Activated naive CD8-positive, alpha-beta T cell treated with anti-CD3 and anti-CD28 coated beads for 36 hours (primary cell): ENCODE data around the gene MED16. TPM values are rescaled to one million over a fixed set of nuclear protein-coding genes. Genes with fewer than 3 reads are reported as not detected.
"Not testable (repeated sequence)": the region's sequence is repeated elsewhere in the genome, so short reads cannot be mapped to it uniquely, and the experiment has no call there.

ENCODE experiments used
- DNase-seq: peaks from one replicate; pipeline ENCODE4 v3.0.0; 2021
- H3K27ac Mint-ChIP-seq: one replicate; pipeline ENCODE4 v1.8.0; 2022; ENCODE audit warnings: mild to moderate bottlenecking, moderate library complexity, mixed read lengths
- H3K27me3 Mint-ChIP-seq: one replicate; pipeline ENCODE4 v1.8.0; 2022; ENCODE audit warnings: mild to moderate bottlenecking, mixed read lengths
- H3K36me3 Mint-ChIP-seq: one replicate; pipeline ENCODE4 v1.8.0; 2021; ENCODE audit warnings: mild to moderate bottlenecking, mixed read lengths
- H3K4me1 Mint-ChIP-seq: one replicate; pipeline ENCODE4 v1.8.0; 2021; ENCODE audit warnings: mixed read lengths
- H3K4me3 Mint-ChIP-seq: one replicate; pipeline ENCODE4 v1.8.0; 2022; ENCODE audit warnings: mild to moderate bottlenecking, moderate library complexity, mixed read lengths
- H3K9me3 Mint-ChIP-seq: one replicate; pipeline ENCODE4 v1.8.0; 2022; ENCODE audit warnings: mixed read lengths
- total RNA-seq, 2 experiments: library from RNA; stranded (reverse); gene quantifications; one replicate each; pipeline ENCODE4 v1.2.3, GENCODE V29; 2021

The MED16 gene
- total RNA-seq, 2 experiments from 2014 or later: 39.8 to 40.3 TPM

DNA sequence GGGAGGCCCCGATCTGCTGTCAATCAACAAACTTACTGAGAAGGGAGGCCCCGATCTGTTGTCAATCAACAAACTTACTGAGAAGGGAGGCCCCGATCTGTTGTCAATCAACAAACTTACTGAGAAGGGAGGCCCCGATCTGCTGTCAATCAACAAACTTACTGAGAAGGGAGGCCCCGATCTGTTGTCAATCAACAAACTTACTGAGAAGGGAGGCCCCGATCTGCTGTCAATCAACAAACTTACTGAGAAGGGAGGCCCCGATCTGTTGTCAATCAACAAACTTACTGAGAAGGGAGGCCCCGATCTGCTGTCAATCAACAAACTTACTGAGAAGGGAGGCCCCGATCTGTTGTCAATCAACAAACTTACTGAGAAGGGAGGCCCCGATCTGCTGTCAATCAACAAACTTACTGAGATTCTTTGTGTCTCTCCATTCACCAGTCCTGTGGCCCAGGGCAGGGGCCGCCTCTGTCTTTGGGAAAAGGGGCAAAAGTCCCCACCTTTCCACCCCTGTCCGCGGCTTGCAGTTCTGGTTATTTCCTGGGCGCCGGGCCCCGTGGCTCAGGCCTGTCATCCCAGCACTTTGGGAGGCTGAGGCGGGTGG is 39.3 kb downstream of the MED16 start:
- not testable (repeated sequence) for H3K4me3 Mint-ChIP-seq, H3K4me1 Mint-ChIP-seq, H3K27ac Mint-ChIP-seq, DNase-seq, H3K36me3 Mint-ChIP-seq, H3K9me3 Mint-ChIP-seq
- H3K27me3 Mint-ChIP-seq: peaks cover 44% of the 10 kb centered on the region

DNA sequence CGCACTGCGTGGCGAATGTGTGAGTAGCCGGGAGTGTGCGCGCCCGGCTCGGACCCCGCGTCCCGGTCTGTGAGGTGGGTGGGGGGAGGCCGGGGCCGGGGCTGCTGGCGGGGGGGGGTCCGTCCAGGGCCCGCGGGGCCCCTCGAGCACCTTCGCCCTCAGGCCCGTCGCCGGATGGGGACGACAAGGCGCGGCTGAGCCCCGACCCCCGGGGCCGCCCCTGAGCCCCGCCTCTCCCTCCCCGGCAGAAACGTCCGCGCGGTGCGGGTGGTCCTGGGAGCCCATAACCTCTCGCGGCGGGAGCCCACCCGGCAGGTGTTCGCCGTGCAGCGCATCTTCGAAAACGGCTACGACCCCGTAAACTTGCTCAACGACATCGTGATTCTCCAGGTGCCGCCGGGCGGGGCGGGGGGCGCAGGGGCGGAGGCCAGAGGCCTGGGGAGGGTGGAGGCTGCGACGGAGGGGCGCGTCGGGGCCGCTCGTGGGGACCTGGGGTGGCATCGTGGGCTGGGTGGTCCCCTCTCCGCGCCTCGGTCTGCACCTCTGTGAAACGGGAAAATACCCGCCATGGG is 39.9 kb downstream of the MED16 start:
- Mint-ChIP-seq H3K4me1 (no peaks in the 10 kb centered on the region), H3K27me3 (peaks cover 44% of the 10 kb centered on the region), H3K4me3 (no peak overlapping the region), H3K9me3 (no peaks in the 10 kb centered on the region), H3K27ac (no peak overlapping the region), H3K36me3 (no peaks in the 10 kb centered on the region)
- no peak for DNase-seq

DNA sequence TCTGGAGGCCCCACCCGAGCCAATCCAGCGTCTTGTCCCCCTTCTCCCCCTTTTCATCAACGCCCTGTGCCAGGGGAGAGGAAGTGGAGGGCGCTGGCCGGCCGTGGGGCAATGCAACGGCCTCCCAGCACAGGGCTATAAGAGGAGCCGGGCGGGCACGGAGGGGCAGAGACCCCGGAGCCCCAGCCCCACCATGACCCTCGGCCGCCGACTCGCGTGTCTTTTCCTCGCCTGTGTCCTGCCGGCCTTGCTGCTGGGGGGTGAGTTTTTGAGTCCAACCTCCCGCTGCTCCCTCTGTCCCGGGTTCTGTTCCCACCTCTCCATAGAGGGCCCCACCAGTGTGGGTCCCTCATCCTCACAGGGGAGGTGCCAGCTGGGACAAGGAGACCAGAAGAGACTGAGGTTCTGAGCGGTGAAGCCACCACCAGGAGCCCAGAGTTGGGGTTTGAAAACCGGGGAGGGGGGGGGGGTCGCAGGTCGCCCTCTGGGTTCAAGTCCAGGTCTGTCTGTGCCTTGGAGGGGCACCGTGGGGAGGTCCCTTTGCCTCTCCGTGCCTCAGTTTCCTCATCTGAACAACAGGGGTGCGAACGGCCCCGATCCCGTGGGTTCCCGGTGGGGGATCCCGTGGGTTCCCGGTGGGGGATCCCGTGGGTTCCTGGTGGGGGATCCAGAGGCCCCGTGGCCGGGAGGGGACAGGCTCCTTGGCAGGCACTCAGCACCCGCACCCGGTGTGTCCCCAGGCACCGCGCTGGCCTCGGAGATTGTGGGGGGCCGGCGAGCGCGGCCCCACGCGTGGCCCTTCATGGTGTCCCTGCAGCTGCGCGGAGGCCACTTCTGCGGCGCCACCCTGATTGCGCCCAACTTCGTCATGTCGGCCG is 40.6 kb downstream of the MED16 start, which contains the start of gene ELANE:
TSS of gene ELANE (plus strand) at position 168 of the 878 bp plus-strand sequence. CDS start at position 194, 26 bp downstream.
- Mint-ChIP-seq H3K27me3 (peaks cover 46% of the 10 kb centered on the region), H3K36me3 (no peaks in the 10 kb centered on the region), H3K4me3 (no peak within 1 kb of the TSS), H3K9me3 (no peaks in the 10 kb centered on the region), H3K4me1 (no peaks in the 10 kb centered on the region), H3K27ac (no peak within 1 kb of the TSS)
- no peak for DNase-seq

DNA sequence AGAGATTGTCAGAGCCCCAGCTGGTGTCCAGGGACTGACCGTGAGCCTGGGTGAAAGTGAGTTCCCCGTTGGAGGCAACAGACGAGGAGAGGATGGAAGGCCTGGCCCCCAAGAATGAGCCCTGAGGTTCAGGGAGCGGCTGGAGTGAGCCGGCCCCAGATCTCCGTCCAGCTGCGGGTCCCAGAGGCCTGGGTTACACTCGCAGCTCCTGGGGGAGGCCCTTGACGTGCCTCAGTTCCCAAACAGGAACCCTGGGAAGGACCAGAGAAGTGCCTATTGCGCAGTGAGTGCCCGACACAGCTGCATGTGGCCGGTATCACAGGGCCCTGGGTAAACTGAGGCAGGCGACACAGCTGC is 42.0 kb downstream of the MED16 start:
- DNase-seq: no peak
- H3K9me3 Mint-ChIP-seq: no peaks in the 10 kb centered on the region
- no peak overlapping the region for H3K27ac Mint-ChIP-seq
- no peaks in the 10 kb centered on the region for H3K4me1 Mint-ChIP-seq
- H3K36me3 Mint-ChIP-seq: no peaks in the 10 kb centered on the region
- peaks cover 57% of the 10 kb centered on the region for H3K27me3 Mint-ChIP-seq
- H3K4me3 Mint-ChIP-seq: no peak overlapping the region

DNA sequence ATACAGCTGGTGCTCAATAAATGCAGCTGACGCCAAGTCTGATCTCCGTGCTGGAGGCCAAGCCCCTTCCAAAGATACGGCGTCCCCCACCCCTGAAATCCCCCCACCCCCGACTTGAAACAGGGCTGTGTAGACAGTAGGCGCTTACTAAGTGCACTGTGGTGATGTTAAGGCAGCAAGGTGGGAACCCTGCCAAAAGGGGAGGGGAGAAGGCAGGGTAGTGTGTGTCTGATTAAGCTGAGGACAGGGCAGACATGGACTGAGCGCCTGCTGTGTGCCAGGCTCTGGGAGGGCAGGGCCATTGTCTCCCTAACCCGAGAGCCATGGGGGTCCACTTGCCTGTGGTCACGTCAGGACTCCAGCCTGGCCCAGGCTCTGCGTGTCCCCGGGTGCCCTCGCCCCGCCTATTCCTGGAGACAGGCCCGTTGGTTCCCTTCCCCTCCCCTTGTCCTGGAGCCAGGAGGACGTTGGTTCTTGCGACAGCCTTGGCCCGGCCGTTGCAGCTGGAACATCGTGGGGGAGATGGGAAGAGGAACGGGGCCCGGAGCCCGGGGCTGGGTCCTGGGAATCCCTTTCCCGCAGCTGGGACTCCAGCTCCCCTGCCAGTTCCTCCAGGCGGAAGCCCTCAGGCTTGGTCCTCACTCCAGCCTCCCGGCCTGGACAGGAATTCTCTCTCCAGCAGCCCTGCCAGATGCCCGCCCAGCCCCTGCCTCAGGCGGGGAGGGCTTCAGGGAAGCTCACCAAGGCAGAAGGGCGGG is 42.6 kb downstream of the MED16 start:
- no peak overlapping the region for H3K27ac Mint-ChIP-seq
- peaks cover 62% of the 10 kb centered on the region for H3K27me3 Mint-ChIP-seq
- no peaks in the 10 kb centered on the region for H3K9me3 Mint-ChIP-seq
- H3K4me1 Mint-ChIP-seq: no peaks in the 10 kb centered on the region
- no peak for DNase-seq
- H3K4me3 Mint-ChIP-seq: no peak overlapping the region
- no peaks in the 10 kb centered on the region for H3K36me3 Mint-ChIP-seq

DNA sequence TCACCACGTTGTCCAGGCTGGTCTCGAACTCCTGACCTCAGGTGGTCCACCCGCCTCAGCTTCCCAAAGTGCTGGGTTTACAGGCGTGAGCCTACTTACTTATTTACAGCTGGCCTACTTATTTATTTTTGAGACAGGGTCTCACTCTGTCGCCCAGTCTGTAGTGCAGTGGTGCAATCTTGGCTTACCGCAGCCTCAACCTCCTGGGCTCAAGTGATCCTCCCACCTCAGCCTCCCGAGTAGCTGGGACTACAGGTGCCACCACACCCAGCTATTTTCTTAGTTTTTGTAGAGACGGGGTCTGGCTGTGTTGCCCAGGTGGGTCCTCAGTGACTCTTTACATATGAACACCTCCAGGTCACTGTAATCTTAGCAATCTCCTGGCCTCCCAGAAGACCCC is 43.8 kb downstream of the MED16 start:
- peaks cover 74% of the 10 kb centered on the region for H3K27me3 Mint-ChIP-seq
- not testable (repeated sequence) for H3K27ac Mint-ChIP-seq, H3K36me3 Mint-ChIP-seq, DNase-seq, H3K9me3 Mint-ChIP-seq, H3K4me1 Mint-ChIP-seq, H3K4me3 Mint-ChIP-seq

DNA sequence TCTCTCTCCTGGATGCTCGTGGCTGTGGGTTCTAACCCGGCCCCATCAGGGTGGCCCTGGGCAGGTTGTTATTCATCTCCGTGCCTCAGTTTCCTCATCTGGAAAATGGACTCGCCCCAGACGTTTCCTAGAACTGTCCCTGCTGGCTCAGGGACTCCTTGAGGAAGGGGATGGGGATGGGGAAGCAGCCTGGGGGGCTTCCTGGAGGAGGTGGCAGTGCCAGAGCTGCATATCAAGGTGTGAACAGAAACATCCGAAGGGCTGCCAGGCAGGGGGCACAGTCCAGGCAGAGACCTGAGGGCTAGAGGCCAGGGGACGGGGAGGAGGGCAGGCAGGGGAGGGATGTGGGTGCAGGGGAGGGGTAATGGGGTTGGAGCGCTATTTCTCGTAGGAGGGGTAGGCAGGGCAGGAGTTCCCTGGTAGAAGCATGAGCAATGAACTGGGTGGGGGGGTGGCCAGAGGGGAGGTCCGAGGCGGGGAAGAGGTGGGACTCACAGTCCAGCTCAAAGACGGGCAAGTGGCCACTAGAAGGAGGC is 44.5 kb downstream of the MED16 start:
- Mint-ChIP-seq H3K36me3 (no peaks in the 10 kb centered on the region), H3K9me3 (no peaks in the 10 kb centered on the region), H3K27me3 (peaks cover 74% of the 10 kb centered on the region), H3K4me1 (peaks cover 3% of the 10 kb centered on the region), H3K27ac (no peak overlapping the region), H3K4me3 (no peak overlapping the region)
- no peak for DNase-seq

DNA sequence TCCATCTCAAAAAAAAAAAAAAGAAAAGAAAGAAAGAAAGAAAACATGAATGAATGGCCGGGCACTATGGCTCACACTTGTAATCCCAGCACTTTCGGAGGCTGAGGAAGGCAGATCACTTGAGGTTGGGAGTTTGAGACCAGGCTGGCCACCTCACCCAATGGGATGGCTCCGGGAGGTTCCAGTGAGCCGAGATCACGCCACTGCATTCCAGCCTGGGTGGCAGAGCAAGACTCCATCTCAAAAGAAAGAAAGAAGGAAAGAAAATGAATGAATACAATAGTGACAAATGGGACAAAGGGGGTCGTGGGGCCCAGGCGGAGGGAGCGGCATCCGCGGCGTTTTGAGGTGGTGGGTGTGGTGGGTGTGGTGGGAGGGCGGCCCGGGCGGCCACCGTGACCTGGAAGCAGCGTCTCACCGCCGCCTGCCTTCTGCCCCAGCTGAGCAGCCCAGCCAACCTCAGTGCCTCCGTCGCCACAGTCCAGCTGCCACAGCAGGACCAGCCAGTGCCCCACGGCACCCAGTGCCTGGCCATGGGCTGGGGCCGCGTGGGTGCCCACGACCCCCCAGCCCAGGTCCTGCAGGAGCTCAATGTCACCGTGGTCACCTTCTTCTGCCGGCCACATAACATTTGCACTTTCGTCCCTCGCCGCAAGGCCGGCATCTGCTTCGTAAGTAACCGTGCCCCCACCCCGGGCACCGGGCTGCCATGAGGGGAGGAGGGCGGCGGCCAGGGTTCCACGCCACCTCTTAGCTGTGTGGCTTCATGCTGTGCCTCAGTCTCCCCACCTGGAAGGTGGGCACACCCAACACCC is 47.1 kb downstream of the MED16 start:
- Mint-ChIP-seq H3K36me3 (no peaks in the 10 kb centered on the region), H3K4me1 (peaks cover 3% of the 10 kb centered on the region), H3K27me3 (peaks cover 80% of the 10 kb centered on the region), H3K9me3 (peaks cover 3% of the 10 kb centered on the region), H3K4me3 (no peak overlapping the region), H3K27ac (no peak overlapping the region)
- no peak for DNase-seq

DNA sequence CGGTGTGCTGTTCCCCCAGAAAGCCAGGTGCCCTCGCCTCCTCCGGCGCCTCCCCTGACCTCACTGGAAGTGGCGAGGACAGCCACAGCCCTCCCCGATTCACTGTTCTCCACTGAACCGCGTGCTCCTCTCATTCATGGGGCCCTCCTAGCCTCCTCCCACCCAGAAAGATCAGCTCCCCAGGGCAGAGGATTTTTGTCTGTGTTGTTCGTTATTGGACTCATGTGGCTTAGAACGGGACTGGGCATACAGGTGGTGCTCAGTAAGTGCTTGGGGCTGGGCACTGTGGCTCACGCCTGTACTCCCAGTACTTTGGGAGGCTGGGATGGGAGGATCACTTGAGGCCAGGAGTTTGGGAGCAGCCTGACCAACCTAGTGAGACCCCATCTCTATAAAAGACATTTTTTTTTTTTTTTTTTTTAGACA is 48.4 kb downstream of the MED16 start:
- Mint-ChIP-seq H3K27ac (no peak overlapping the region), H3K4me3 (no peak overlapping the region), H3K9me3 (peaks cover 3% of the 10 kb centered on the region), H3K27me3 (peaks cover 66% of the 10 kb centered on the region), H3K36me3 (no peaks in the 10 kb centered on the region), H3K4me1 (peaks cover 3% of the 10 kb centered on the region)
- DNase-seq: no peak

DNA sequence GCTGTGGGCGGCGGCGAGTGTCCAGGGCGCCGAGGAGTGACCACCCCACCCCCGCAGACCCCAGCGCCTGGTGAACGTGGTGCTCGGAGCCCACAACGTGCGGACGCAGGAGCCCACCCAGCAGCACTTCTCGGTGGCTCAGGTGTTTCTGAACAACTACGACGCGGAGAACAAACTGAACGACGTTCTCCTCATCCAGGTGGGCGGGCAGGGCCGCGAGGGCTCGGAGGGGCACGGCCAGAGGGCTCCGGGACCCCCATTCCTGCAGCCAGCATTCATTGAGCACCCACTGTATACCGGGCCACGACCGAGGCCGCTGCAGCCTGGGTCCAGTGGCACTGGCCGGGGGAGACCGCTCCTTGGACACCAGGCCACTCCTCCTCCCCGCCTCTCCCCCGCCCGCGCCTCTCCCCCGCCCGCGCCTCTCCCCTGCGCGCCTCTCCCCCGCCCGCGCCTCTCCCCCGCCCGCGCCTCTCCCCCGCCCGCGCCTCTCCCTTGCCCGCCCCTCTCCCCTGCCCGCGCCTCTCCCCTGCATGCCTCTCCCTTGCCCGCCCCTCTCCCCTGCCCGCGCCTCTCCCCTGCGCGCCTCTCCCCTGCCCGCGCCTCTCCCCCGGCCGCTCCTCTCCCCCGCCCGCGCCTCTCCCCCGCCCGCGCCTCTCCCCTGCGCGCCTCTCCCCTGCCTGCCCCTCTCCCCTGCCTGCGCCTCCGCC is 49.0 kb downstream of the MED16 start:
- Mint-ChIP-seq H3K4me3 (no peak overlapping the region), H3K4me1 (peaks cover 3% of the 10 kb centered on the region), H3K27ac (no peak overlapping the region), H3K9me3 (peaks cover 3% of the 10 kb centered on the region), H3K27me3 (peaks cover 62% of the 10 kb centered on the region), H3K36me3 (no peaks in the 10 kb centered on the region)
- DNase-seq: no peak

DNA sequence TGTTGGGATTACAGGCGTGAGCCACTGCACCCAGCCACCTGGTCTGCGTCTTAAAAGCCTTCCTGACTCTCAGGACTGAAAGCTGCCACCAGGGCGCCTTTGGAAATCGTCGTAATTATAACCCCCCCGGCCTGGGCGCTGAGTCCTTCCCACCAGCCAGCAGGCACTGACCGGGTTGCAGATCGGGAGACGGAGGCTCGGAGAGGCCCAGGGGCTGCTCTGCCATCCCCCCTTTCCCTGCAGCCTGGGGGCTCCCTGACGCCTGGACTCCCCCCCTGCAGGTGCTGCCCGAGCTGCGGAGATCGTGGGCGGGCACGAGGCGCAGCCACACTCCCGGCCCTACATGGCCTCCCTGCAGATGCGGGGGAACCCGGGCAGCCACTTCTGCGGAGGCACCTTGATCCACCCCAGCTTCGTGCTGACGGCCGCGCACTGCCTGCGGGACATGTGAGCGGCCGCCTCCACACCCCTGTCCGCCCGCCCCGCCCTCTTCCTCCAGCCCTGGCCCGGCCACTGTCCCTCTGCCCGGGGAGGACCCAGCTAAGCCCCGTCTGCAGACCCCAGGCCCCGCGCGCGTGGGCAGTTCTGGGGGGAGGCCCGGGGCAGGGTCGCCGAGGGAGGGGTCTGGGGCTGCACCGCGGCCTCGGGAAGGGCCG is 49.7 kb downstream of the MED16 start:
- DNase-seq: no peak
- Mint-ChIP-seq H3K27ac (no peak overlapping the region), H3K36me3 (no peaks in the 10 kb centered on the region), H3K4me1 (peaks cover 3% of the 10 kb centered on the region), H3K9me3 (peaks cover 3% of the 10 kb centered on the region), H3K27me3 (peaks cover 60% of the 10 kb centered on the region), H3K4me3 (no peak overlapping the region)

DNA sequence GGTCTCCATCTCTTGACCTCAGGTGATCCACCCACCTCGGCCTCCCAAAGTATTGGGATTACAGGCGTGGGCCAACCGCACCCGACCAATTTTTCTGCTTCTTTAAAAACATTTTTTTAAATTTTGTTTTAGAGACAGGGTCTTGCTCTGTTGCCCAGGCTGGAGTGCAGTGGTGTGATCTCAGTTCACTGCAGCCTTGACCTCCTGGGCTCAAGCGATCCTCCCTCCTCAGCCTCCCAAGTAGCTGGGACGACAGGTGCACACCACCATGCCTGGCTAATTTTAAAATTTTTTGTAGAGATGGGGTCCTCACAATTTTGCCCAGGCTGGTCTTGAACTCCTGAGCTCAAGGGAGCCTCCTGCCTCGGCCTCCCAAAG is 50.2 kb downstream of the MED16 start:
- H3K4me1 Mint-ChIP-seq, H3K4me3 Mint-ChIP-seq, H3K36me3 Mint-ChIP-seq, DNase-seq, H3K9me3 Mint-ChIP-seq, H3K27ac Mint-ChIP-seq: not testable (repeated sequence)
- H3K27me3 Mint-ChIP-seq: peaks cover 56% of the 10 kb centered on the region

DNA sequence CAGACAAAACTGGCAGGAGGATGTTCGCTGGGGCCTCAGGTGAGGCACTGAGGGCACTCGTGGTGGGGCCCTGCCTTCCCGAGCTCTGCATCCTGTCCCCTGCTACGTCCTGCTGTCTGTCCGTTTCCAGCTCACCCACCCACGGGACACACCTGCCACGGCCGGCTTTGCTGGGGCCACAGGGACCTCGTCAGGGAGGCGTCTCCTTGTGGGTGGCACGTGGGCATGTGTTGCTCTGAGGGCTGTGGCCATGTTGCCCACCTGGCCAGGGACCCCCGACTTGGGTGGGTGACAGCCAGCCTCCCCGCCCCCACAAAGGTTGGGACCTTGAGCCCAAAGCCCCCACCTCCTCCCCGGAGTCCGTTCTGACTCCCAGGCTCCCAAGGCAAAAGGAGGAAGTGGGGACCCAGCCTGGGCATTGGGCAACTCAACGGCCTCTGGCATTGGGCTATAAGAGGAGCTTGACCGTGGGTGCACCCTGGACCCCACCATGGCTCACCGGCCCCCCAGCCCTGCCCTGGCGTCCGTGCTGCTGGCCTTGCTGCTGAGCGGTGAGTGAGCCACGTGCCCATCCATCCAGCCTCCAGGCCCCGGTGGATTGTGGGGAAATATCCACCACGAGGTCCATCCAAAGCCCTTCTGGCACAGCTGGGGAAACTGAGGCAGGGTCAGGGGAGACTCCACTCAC is 52.3 kb downstream of the MED16 start, which contains the start of gene PRTN3:
TSS of gene PRTN3 (plus strand) at position 481 of the 688 bp plus-strand sequence. CDS start at position 491, 10 bp downstream.
- H3K4me1 Mint-ChIP-seq: peaks cover 3% of the 10 kb centered on the region
- no peaks in the 10 kb centered on the region for H3K36me3 Mint-ChIP-seq
- DNase-seq: no peak
- H3K27ac Mint-ChIP-seq: no peak within 1 kb of the TSS
- H3K4me3 Mint-ChIP-seq: no peak within 1 kb of the TSS
- H3K27me3 Mint-ChIP-seq: peaks cover 57% of the 10 kb centered on the region
- H3K9me3 Mint-ChIP-seq: peaks cover 3% of the 10 kb centered on the region
